LNCAP (cell line): ENCODE data around the gene MLST8.

Source experiments
- TF ChIP-seq, protein P1 (sequence below): fragments of 450-650 bp; IDR thresholded peaks from 2 replicates; pipeline ENCODE4 v1.5.1; 2017; ENCODE audit warnings: mild to moderate bottlenecking

MLST8 gene

GRCh38 chr16:2175454-2175853 is 29.8 kb upstream of the MLST8 start:
- TF ChIP-seq, protein P1, sequence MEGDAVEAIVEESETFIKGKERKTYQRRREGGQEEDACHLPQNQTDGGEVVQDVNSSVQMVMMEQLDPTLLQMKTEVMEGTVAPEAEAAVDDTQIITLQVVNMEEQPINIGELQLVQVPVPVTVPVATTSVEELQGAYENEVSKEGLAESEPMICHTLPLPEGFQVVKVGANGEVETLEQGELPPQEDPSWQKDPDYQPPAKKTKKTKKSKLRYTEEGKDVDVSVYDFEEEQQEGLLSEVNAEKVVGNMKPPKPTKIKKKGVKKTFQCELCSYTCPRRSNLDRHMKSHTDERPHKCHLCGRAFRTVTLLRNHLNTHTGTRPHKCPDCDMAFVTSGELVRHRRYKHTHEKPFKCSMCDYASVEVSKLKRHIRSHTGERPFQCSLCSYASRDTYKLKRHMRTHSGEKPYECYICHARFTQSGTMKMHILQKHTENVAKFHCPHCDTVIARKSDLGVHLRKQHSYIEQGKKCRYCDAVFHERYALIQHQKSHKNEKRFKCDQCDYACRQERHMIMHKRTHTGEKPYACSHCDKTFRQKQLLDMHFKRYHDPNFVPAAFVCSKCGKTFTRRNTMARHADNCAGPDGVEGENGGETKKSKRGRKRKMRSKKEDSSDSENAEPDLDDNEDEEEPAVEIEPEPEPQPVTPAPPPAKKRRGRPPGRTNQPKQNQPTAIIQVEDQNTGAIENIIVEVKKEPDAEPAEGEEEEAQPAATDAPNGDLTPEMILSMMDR, result no peak

GRCh38 chr16:2176047-2176446 is 29.2 kb upstream of the MLST8 start:
- TF ChIP-seq, protein P1, result no peak

DNA sequence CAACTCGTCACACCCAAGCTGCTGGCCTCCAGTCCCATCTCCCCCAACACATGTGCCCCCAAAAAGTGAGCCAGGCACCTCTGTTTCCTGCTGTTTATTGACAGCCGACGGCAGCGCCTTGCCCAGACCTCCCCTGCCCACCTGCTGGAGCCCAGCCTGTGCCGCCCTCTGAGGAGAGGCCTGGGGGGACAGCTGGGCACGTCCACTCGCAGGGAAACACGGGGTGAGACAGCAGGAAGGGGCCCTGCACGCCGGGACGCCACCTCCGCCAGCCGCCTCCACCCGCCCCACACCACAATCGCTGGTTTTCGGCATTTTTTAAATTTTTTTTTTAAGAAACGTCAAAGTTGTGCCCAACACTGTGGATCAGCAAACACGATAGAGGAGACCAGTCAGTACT is 28.2 kb upstream of the MLST8 start:
- TF ChIP-seq, protein P1, result no peak

DNA sequence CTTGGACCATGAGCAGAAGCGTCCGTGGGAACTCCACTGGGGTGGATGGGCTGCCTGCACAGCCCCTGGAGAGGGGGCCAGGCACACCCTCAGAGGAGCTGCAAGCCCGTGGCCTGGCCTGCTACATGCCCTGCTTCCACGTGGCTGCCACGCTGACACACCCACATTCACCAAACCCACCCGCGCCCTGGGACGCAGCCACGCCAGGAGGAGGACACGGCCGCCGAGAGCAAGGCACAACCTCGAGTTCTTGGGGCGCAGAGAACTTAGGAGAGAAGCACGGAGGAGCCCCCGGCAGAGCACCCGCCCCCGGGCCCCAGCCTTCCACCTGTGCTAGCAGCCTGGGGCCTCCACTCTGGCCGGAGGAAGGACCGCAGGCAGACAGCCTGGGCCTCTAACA is 27.7 kb upstream of the MLST8 start:
- TF ChIP-seq, protein P1, result no peak

- TF ChIP-seq, protein P1, result no peak
Measured at GRCh38 chr16:2178321-2179106, 26.7 kb upstream of the MLST8 start.

DNA sequence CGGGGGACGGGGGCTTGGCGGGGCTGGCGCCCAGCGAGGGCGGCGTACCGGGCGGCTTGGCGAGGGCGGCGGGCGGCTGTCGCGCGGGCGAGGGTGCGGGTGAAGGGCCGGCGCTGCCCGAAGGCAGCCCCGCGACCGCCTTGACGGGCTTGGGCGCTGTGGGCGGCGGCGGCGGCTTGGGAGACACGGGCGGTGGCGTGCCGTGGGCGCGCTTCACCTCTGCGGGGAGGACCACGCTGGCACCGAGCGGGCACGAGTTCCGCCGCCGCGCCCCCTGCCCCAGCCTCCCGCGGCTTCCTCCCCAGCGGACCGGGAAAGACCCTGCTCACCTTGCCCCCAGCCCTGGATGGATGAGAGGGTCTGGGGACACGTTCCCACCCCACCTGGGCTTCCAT is 26.1 kb upstream of the MLST8 start:
- TF ChIP-seq, protein P1, result no peak

DNA sequence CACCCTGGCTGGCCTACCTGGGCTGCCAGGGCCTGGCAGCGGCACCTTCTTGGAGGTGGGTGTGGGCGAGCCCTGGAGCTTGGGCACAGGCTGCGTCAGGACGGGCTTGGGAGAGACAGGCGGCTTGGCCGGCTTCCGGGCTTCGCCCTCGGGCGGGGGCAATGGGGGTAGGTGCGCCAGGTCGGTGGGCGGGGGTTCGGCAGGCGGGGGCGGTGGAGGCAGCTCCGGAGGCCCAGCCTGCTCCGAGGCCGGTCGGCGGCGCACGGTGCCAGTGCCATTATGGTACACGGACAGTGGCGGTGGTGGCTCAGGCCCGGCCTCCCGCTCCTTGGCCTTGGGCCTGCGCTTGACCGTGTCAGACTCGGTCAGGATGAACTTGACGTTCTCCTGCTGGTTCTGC is 25.7 kb upstream of the MLST8 start:
- TF ChIP-seq, protein P1, result no peak

- TF ChIP-seq, protein P1, result no peak
Measured at GRCh38 chr16:2180461-2180860, 24.8 kb upstream of the MLST8 start.
